B cell (primary cell): ENCODE measurements around the gene TENM3.

Experiments used
- EZH2 ChIP-seq: IDR thresholded peaks from 2 replicates; pipeline ENCODE4 v1.6.1; 2012; ENCODE audit warnings: borderline replicate concordance, low read depth, mild to moderate bottlenecking, moderate library complexity, low read length; ENCODE audit not compliant: insufficient read depth, poor library complexity, severe bottlenecking
- TF ChIP-seq, protein P1 (sequence below): fragments of 200-600 bp; IDR thresholded peaks from one replicate; pipeline ENCODE4 v1.8.0; 2022; ENCODE audit warnings: antibody characterized with exemption, mild to moderate bottlenecking

DNA sequence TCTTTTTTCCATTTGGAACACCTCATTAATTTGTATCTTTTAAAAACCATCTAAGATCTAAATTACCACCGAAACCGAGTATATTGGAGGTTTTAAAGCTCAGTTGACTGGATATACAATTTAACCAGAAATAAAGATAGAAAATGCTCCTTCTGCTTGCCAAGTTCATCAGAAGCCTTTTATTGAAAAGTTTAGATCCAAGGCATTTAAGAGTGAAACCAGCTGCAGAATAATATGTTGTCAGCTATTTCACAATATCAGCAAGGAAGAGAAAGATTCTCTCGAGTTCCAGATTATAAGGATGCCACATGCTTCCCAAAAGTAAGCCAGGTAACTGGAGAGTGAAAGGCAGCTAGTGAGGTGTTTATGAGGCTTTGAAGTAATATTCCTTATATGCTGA is 456.6 kb downstream of the TENM3 start:
- no peak for TF ChIP-seq EZH2
- TF ChIP-seq, protein P1, sequence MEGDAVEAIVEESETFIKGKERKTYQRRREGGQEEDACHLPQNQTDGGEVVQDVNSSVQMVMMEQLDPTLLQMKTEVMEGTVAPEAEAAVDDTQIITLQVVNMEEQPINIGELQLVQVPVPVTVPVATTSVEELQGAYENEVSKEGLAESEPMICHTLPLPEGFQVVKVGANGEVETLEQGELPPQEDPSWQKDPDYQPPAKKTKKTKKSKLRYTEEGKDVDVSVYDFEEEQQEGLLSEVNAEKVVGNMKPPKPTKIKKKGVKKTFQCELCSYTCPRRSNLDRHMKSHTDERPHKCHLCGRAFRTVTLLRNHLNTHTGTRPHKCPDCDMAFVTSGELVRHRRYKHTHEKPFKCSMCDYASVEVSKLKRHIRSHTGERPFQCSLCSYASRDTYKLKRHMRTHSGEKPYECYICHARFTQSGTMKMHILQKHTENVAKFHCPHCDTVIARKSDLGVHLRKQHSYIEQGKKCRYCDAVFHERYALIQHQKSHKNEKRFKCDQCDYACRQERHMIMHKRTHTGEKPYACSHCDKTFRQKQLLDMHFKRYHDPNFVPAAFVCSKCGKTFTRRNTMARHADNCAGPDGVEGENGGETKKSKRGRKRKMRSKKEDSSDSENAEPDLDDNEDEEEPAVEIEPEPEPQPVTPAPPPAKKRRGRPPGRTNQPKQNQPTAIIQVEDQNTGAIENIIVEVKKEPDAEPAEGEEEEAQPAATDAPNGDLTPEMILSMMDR = no peak
